Stimulated activated CD8-positive, alpha-beta memory T cell treated with anti-CD3 and anti-CD28 coated beads, Interleukin-2, amount 100 ng/mL, for 48 hours (primary cell): Measurements from ENCODE around the gene HOXB3.
A peak's percentile ranks its signal among the peaks of the same experiment; 100 is the strongest.

Source experiments
- DNase-seq, 2 donors: peaks; one replicate each; pipeline ENCODE4 v3.0.0-alpha.2; 2020; ENCODE audit warnings: low read depth in 2 of 2

HOXB3 gene

GRCh38 chr17:48589831-48590606, at the start of gene HOXB3:
Gene HOXB3 (minus strand): TSS chr17:48590241. CDS start chr17:48552474, 37,767 bp downstream.
- DNase-seq: no peak

- no peak for DNase-seq
Measured at GRCh38 chr17:48639136-48639535, 49.1 kb upstream of the HOXB3 start.

GRCh38 chr17:48637323-48638260, 47.6 kb upstream of the HOXB3 start:
- no peak for DNase-seq

- peak; percentile 78 to 87 for DNase-seq
Measured at GRCh38 chr17:48636177-48637018, 46.4 kb upstream of the HOXB3 start.

- DNase-seq: no peak
Measured at GRCh38 chr17:48634493-48635208, 44.6 kb upstream of the HOXB3 start.

- no peak for DNase-seq
Measured at GRCh38 chr17:48633266-48633677, 43.2 kb upstream of the HOXB3 start.

- DNase-seq: no peak
Measured at GRCh38 chr17:48632579-48633265, 42.7 kb upstream of the HOXB3 start.

GRCh38 chr17:48631693-48632578, 41.9 kb upstream of the HOXB3 start:
- DNase-seq: no peak

GRCh38 chr17:48630925-48631692, 41.1 kb upstream of the HOXB3 start:
- no peak for DNase-seq

- no peak for DNase-seq
Measured at GRCh38 chr17:48630009-48630924, 40.2 kb upstream of the HOXB3 start.

GRCh38 chr17:48629411-48629759, 39.3 kb upstream of the HOXB3 start:
- DNase-seq: no peak

- no peak for DNase-seq
Measured at GRCh38 chr17:48628649-48629410, 38.8 kb upstream of the HOXB3 start.

GRCh38 chr17:48627623-48628521, 37.8 kb upstream of the HOXB3 start:
- no peak for DNase-seq

GRCh38 chr17:48627118-48627597, 37.1 kb upstream of the HOXB3 start:
- DNase-seq: no peak

- DNase-seq: no peak
Measured at GRCh38 chr17:48626245-48627117, 36.4 kb upstream of the HOXB3 start, which contains the start of gene HOXB9. Gene HOXB9 (minus strand): TSS chr17:48626358. CDS start chr17:48626269, 89 bp downstream.
